Nephron progenitor cell (in vitro differentiated cells): ENCODE results near the gene TGM3.
A peak's percentile ranks its signal among the peaks of the same experiment; 100 is the strongest.

Experiments
- DNase-seq: peaks from one replicate; pipeline ENCODE4 v3.0.0; 2021
- H3K27ac Mint-ChIP-seq: 2 replicates; pipeline ENCODE4 v1.8.0; 2021; ENCODE audit warnings: mild to moderate bottlenecking, moderate library complexity, mixed read lengths
- H3K27me3 Mint-ChIP-seq: 2 replicates; pipeline ENCODE4 v1.8.0; 2021; ENCODE audit warnings: mild to moderate bottlenecking, low read depth, mixed read lengths; ENCODE audit not compliant: poor library complexity
- H3K36me3 Mint-ChIP-seq: 2 replicates; pipeline ENCODE4 v1.8.0; 2021; ENCODE audit warnings: low read depth, mixed read lengths
- H3K4me1 Mint-ChIP-seq: 2 replicates; pipeline ENCODE4 v1.8.0; 2021; ENCODE audit warnings: mixed read lengths
- H3K4me3 Mint-ChIP-seq: 2 replicates; pipeline ENCODE4 v1.8.0; 2021; ENCODE audit warnings: mild to moderate bottlenecking, moderate library complexity, mixed read lengths
- H3K9me3 Mint-ChIP-seq: 2 replicates; pipeline ENCODE4 v1.8.0; 2021; ENCODE audit warnings: mild to moderate bottlenecking, moderate library complexity, mixed read lengths
- CTCF ChIP-seq: fragments of 200-600 bp; sonication (generic); IDR thresholded peaks from 2 replicates; pipeline ENCODE4 v1.5.0; 2021; ENCODE audit warnings: antibody characterized with exemption

Gene TGM3

GRCh38 chr20:2254333-2254732, 41.5 kb upstream of the TGM3 start:
- Mint-ChIP-seq H3K27ac (no peak overlapping the region), H3K27me3 (peaks cover 7% of the 10 kb centered on the region), H3K36me3 (no peaks in the 10 kb centered on the region), H3K4me3 (no peak overlapping the region), H3K4me1 (peaks cover 6% of the 10 kb centered on the region), H3K9me3 (no peaks in the 10 kb centered on the region)
- no peak for TF ChIP-seq CTCF
- no peak for DNase-seq

DNA sequence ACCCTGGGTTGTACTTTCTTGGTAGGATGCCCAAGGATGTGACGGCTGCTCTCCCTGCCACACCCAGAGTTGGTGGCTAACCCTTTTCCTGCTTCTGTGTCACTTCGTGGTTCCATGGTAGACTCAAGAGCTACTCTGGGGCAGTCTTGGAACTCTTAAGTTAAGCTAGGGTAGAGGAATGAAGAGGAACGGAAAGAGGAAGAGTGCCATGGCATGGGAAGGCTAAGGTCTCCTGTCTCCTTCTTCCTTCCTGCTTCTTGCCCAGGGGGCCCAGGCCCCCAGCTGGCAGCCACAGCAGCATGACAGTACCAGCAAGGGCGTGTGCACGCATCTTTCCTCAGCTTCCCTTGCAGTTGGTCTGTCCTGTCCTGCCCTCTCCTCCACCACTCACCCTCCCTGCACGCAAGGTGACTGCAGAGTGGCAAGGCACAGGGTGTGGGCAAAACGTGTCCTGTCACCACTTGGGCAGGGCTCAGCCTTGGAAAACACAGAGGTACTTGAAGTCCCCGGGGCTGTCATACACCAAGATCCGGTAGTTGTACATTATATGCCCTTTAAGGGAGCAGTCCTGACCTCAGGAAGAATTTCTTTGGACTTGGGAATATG, 39.8 kb upstream of the TGM3 start:
- Mint-ChIP-seq H3K4me3 (no peak overlapping the region), H3K9me3 (no peaks in the 10 kb centered on the region), H3K36me3 (no peaks in the 10 kb centered on the region), H3K27ac (no peak overlapping the region), H3K27me3 (peaks cover 7% of the 10 kb centered on the region), H3K4me1 (peaks cover 12% of the 10 kb centered on the region)
- TF ChIP-seq CTCF, result no peak
- DNase-seq, result no peak

DNA sequence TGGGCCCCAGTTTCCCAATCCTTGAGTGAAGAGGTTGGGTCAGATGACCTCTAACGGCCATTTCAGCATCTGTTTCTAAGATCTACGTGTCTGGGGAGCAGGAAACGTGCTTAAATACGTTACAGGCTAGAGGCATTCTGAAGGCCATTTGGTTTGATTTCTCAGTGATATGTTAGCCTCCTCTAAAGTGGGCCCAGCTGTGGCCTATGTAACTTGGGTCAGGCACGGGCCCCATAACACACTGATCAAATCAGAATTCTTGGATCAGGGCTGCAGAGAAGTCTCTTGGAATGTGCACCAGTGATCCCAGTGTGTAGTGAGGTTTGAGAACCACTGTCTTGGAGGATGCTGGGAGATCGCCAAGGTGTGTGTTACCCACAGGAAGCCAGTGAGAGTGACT, 36.1 kb upstream of the TGM3 start:
- Mint-ChIP-seq H3K9me3 (no peaks in the 10 kb centered on the region), H3K4me1 (peaks cover 17% of the 10 kb centered on the region), H3K4me3 (no peak overlapping the region), H3K27ac (peak overlapping the region; percentile 48), H3K27me3 (peaks cover 10% of the 10 kb centered on the region), H3K36me3 (no peaks in the 10 kb centered on the region)
- no peak for TF ChIP-seq CTCF
- no peak for DNase-seq

DNA sequence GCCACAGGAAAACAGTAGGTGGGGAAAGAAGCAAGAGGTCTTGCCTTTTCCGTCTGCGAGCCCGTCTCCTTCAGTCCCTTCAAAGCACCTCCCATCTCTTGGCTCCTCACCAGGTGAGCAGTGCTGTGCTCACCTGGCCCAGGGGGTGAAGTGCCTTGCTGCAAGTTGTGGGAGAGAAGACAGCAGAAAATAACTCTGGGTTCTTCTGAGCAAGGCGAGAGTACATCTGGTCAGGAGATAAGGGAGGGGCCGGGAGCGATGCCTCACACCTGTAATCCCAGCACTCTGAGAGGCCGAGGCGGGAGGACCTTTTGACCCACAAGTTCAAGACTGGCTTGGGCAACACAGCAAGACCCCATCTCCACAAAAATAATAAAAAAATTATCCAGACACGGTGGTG, 35.6 kb upstream of the TGM3 start:
- H3K4me3 Mint-ChIP-seq, result no peak overlapping the region
- no peak for DNase-seq
- peaks cover 19% of the 10 kb centered on the region for H3K4me1 Mint-ChIP-seq
- no peak for TF ChIP-seq CTCF
- H3K9me3 Mint-ChIP-seq, result peaks cover 4% of the 10 kb centered on the region
- H3K27me3 Mint-ChIP-seq, result peaks cover 7% of the 10 kb centered on the region
- H3K27ac Mint-ChIP-seq, result no peak overlapping the region
- H3K36me3 Mint-ChIP-seq, result peaks cover 2% of the 10 kb centered on the region

GRCh38 chr20:2261046-2261485, 34.7 kb upstream of the TGM3 start:
- DNase-seq, result no peak
- H3K27me3 Mint-ChIP-seq, result peaks cover 7% of the 10 kb centered on the region
- H3K9me3 Mint-ChIP-seq, result peaks cover 11% of the 10 kb centered on the region
- peaks cover 19% of the 10 kb centered on the region for H3K4me1 Mint-ChIP-seq
- H3K4me3 Mint-ChIP-seq, result no peak overlapping the region
- H3K27ac Mint-ChIP-seq, result no peak overlapping the region
- H3K36me3 Mint-ChIP-seq, result peaks cover 9% of the 10 kb centered on the region
- no peak for TF ChIP-seq CTCF

GRCh38 chr20:2261629-2262028, 34.2 kb upstream of the TGM3 start:
- Mint-ChIP-seq H3K36me3 (peaks cover 9% of the 10 kb centered on the region), H3K4me1 (peaks cover 19% of the 10 kb centered on the region), H3K4me3 (no peak overlapping the region), H3K9me3 (peaks cover 15% of the 10 kb centered on the region), H3K27me3 (peaks cover 7% of the 10 kb centered on the region), H3K27ac (no peak overlapping the region)
- no peak for DNase-seq
- TF ChIP-seq CTCF, result no peak
